Hepatocyte (in vitro differentiated cells): Measurements from ENCODE around the gene DENND2D. TPM values are rescaled to one million over a fixed set of nuclear protein-coding genes. Genes with fewer than 3 reads are reported as not detected.

Source experiments
- DNase-seq: peaks from one replicate; pipeline ENCODE4 v3.0.0-alpha.2; 2016; ENCODE audit warnings: low spot score
- H2AFZ ChIP-seq: fragments of 200-600 bp; sonication (generic); 2 replicates; pipeline ENCODE4 v1.6.0; 2016; ENCODE audit warnings: antibody characterized with exemption, mild to moderate bottlenecking
- H3K27ac ChIP-seq: fragments of 200-600 bp; sonication (generic); 2 replicates; pipeline ENCODE4 v1.5.1; 2016; ENCODE audit warnings: mild to moderate bottlenecking
- H3K27me3 ChIP-seq: fragments of 200-600 bp; sonication (generic); 2 replicates; pipeline ENCODE4 v1.6.1; 2016
- H3K36me3 ChIP-seq: fragments of 200-600 bp; sonication (generic); replicated peaks from 2 replicates; pipeline ENCODE4 v1.5.1; 2016; ENCODE audit warnings: low read depth; ENCODE audit not compliant: insufficient read depth
- H3K4me1 ChIP-seq: fragments of 200-600 bp; sonication (generic); 2 replicates; pipeline ENCODE4 v1.5.1; 2016; ENCODE audit warnings: mild to moderate bottlenecking, moderate library complexity; ENCODE audit not compliant: insufficient read depth
- H3K4me2 ChIP-seq: fragments of 200-600 bp; sonication (generic); 2 replicates; pipeline ENCODE4 v1.6.0; 2016
- H3K4me3 ChIP-seq: fragments of 200-600 bp; sonication (generic); 2 replicates; pipeline ENCODE4 v1.5.1; 2016; ENCODE audit warnings: mild to moderate bottlenecking
- H3K79me2 ChIP-seq: fragments of 200-600 bp; sonication (generic); 2 replicates; pipeline ENCODE4 v1.6.0; 2017; ENCODE audit warnings: mild to moderate bottlenecking
- H3K9me2 ChIP-seq: fragments of 200-600 bp; sonication (generic); replicated peaks from 2 replicates; pipeline ENCODE4 v1.6.0; 2017; ENCODE audit warnings: mild to moderate bottlenecking; ENCODE audit not compliant: insufficient read depth
- H3K9me3 ChIP-seq: fragments of 200-600 bp; sonication (generic); 2 replicates; pipeline ENCODE4 v1.5.1; 2016; ENCODE audit warnings: low read depth, mild to moderate bottlenecking
- H4K20me1 ChIP-seq: fragments of 200-600 bp; sonication (generic); 2 replicates; pipeline ENCODE4 v1.6.0; 2016; ENCODE audit warnings: mild to moderate bottlenecking; ENCODE audit not compliant: insufficient read depth, poor library complexity, severe bottlenecking
- CTCF ChIP-seq: fragments of 200-600 bp; sonication (generic); IDR thresholded peaks from 2 replicates; pipeline ENCODE4 v1.5.1; 2016; ENCODE audit warnings: antibody characterized with exemption, mild to moderate bottlenecking; ENCODE audit not compliant: poor library complexity
- EZH2 ChIP-seq: fragments of 200-600 bp; sonication (generic); IDR thresholded peaks from 2 replicates; pipeline ENCODE4 v1.6.1; 2016; ENCODE audit warnings: antibody characterized with exemption, mild to moderate bottlenecking, borderline replicate concordance
- EZH2phosphoT487 ChIP-seq: fragments of 200-600 bp; sonication (generic); IDR thresholded peaks from one replicate; pipeline ENCODE4 v1.6.1; 2018; ENCODE audit warnings: antibody characterized with exemption, mild to moderate bottlenecking, low read depth, moderate library complexity; ENCODE audit not compliant: unreplicated experiment, severe bottlenecking
- WGBS: methylation state at CpG from one replicate; pipeline ENCODE4 v1.1.6; 2016; ENCODE audit warnings: low lambda C conversion rate; ENCODE audit errors: missing lambda C conversion rate; 5-methylcytosine and 5-hydroxymethylcytosine counted together
- polyA plus RNA-seq: library from polyadenylated mRNA; unstranded; fragments of >200 nt; fragmentation: Nextera tagmentation; extraction: Ambion mirVana; gene quantifications from 2 replicates; pipeline ENCODE4 v1.2.1, GENCODE V29; 2016
- total RNA-seq: library from RNA; depleted of rRNA; stranded (reverse); fragments of >200 nt; gene quantifications from 2 replicates; pipeline ENCODE4 v1.2.3, GENCODE V29; 2014

DENND2D gene
- total RNA-seq (7.3 and 7.6 TPM in 2 replicates), polyA plus RNA-seq (8.3 and 14.3 TPM in 2 replicates)

GRCh38 chr1:111199881-111200801 lies at the start of gene DENND2D:
TSS of gene DENND2D (minus strand) at chr1:111200646. CDS start at chr1:111200459, 187 bp downstream.
- WGBS, result 86% methylated on average over 17 of the region's 17 CpGs
- Histone ChIP-seq H3K9me3 (no peaks in the 10 kb centered on the region), H4K20me1 (no peaks in the 10 kb centered on the region), H2AFZ (no peak within 1 kb of the TSS), H3K79me2 (no peaks in the 10 kb centered on the region), H3K9me2 (no peaks in the 10 kb centered on the region), H3K27me3 (no peaks in the 10 kb centered on the region), H3K4me3 (no peak within 1 kb of the TSS), H3K4me2 (no peak within 1 kb of the TSS), H3K4me1 (peaks cover 26% of the 10 kb centered on the region), H3K27ac (no peak within 1 kb of the TSS), H3K36me3 (no peaks in the 10 kb centered on the region)
- TF ChIP-seq CTCF (no peak), EZH2phosphoT487 (no peak), EZH2 (no peak)
- DNase-seq, result no peak

GRCh38 chr1:111249960-111250359 lies 49.5 kb upstream of the DENND2D start:
- H3K27ac ChIP-seq, result no peak overlapping the region
- no peak overlapping the region for H2AFZ ChIP-seq
- DNase-seq, result no peak
- no peak overlapping the region for H3K4me2 ChIP-seq
- H3K36me3 ChIP-seq, result no peaks in the 10 kb centered on the region
- no peaks in the 10 kb centered on the region for H3K9me3 ChIP-seq
- no peaks in the 10 kb centered on the region for H4K20me1 ChIP-seq
- WGBS, result 38% methylated on average over 4 of the region's 4 CpGs
- TF ChIP-seq EZH2phosphoT487 (no peak), EZH2 (no peak), CTCF (no peak)
- H3K4me3 ChIP-seq, result no peak overlapping the region
- H3K4me1 ChIP-seq, result no peaks in the 10 kb centered on the region
- no peaks in the 10 kb centered on the region for H3K27me3 ChIP-seq
- H3K79me2 ChIP-seq, result no peaks in the 10 kb centered on the region
- no peaks in the 10 kb centered on the region for H3K9me2 ChIP-seq

- Histone ChIP-seq H3K4me1 (no peaks in the 10 kb centered on the region), H3K9me3 (no peaks in the 10 kb centered on the region), H3K4me3 (no peak overlapping the region), H3K36me3 (no peaks in the 10 kb centered on the region), H3K27me3 (no peaks in the 10 kb centered on the region), H3K4me2 (no peak overlapping the region), H4K20me1 (no peaks in the 10 kb centered on the region), H3K9me2 (no peaks in the 10 kb centered on the region), H3K27ac (no peak overlapping the region), H3K79me2 (no peaks in the 10 kb centered on the region), H2AFZ (no peak overlapping the region)
- WGBS, result 69% methylated on average over 5 of the region's 5 CpGs
- DNase-seq, result no peak
- TF ChIP-seq EZH2, result no peak
- no peak for TF ChIP-seq CTCF
- TF ChIP-seq EZH2phosphoT487, result no peak
Observed at GRCh38 chr1:111247125-111247838, 46.8 kb upstream of the DENND2D start.
